Esophagus muscularis mucosa (tissue), 4 donors: ENCODE results near the gene UQCRC1. TPM values are rescaled to one million over a fixed set of nuclear protein-coding genes. Genes with fewer than 3 reads are reported as not detected.

Experiments
- DNase-seq: peaks from one replicate; pipeline ENCODE4 v3.0.0-alpha.2; 2017; ENCODE audit errors: extremely low spot score
- H3K27ac ChIP-seq, 4 donors: fragments of 200-600 bp; sonication (generic); replicated peaks in 1 of 4; 1 replicate in 3 of 4; 2 replicates in 1 of 4; pipeline ENCODE4 v1.5.1; 2016 to 2019; ENCODE audit warnings: mild to moderate bottlenecking in 1 of 4
- H3K27me3 ChIP-seq, 4 donors: fragments of 200-600 bp; sonication (generic); one replicate each; pipeline versions ENCODE4 v1.5.1 to v1.6.0; 2016 to 2019
- H3K36me3 ChIP-seq, 4 donors: fragments of 200-600 bp; sonication (generic); one replicate each; pipeline ENCODE4 v1.5.1; 2016 to 2019
- H3K4me1 ChIP-seq, 4 donors: fragments of 200-600 bp; sonication (generic); one replicate each; pipeline ENCODE4 v1.5.1; 2016 to 2019
- H3K4me3 ChIP-seq, 4 donors: fragments of 200-600 bp; sonication (generic); 1 replicate in 2 of 4; 2 replicates in 2 of 4; pipeline ENCODE4 v1.5.1; 2016 to 2019; ENCODE audit warnings: mild to moderate bottlenecking in 4 of 4, moderate library complexity in 1 of 4
- H3K9me3 ChIP-seq, 4 donors: fragments of 200-600 bp; sonication (generic); 1 replicate in 3 of 4; 2 replicates in 1 of 4; pipeline ENCODE4 v1.5.1; 2016 to 2019
- CTCF ChIP-seq, 3 experiments: fragments of 200-600 bp in 2 of 3; fragments of 450-650 bp in 1 of 3; sonication (generic) in 2 of 3; IDR thresholded peaks; one replicate each; pipeline ENCODE4 v1.5.1; 2017 to 2019; ENCODE audit warnings: antibody characterized with exemption in 3 of 3, mild to moderate bottlenecking in 2 of 3, moderate library complexity in 1 of 3
- EP300 ChIP-seq: sonication (generic); formaldehyde crosslinking; IDR thresholded peaks from one replicate; pipeline ENCODE4 v1.6.1; 2017; ENCODE audit warnings: antibody characterized with exemption
- POLR2A ChIP-seq: fragments of 450-650 bp; IDR thresholded peaks from one replicate; pipeline ENCODE4 v1.6.1; 2017; ENCODE audit warnings: antibody characterized with exemption, moderate library complexity, mild to moderate bottlenecking, low read depth
- POLR2AphosphoS5 ChIP-seq, 2 donors: sonication (generic); formaldehyde crosslinking; IDR thresholded peaks; one replicate each; pipeline ENCODE4 v1.6.1; 2017; ENCODE audit warnings: antibody characterized with exemption in 2 of 2
- WGBS: methylation state at CpG from one replicate; pipeline ENCODE4 v1.1.5; 2018; 5-methylcytosine and 5-hydroxymethylcytosine counted together
- intact Hi-C: fragments of 100-400 bp; cut with DNase I; formaldehyde crosslinking; loops from one replicate; pipeline ENCODE4 v1.15.1; 2023
- total RNA-seq, 4 donors: library from RNA; depleted of rRNA; stranded (reverse); fragments of >200 nt; gene quantifications; one replicate each; pipeline versions ENCODE4 v1.1.0 to v1.2.1, GENCODE V29; 2016

Gene UQCRC1
- 100 to 1,000 TPM; 265 to 340 (median 295) TPM for total RNA-seq

- H3K4me1 ChIP-seq = peaks cover 18 to 45% (median 26%) of the 10 kb centered on the region in 4 donors
- peaks cover 7 to 28% (median 23%) of the 10 kb centered on the region in 4 donors for H3K36me3 ChIP-seq
- 4% methylated on average over 30 of the region's 86 CpGs for WGBS
- no peaks in the 10 kb centered on the region for H3K27me3 ChIP-seq
- peak within 1 kb of the TSS; percentile 88 to 99 (median 92) for H3K4me3 ChIP-seq
- intact Hi-C loops = no loop called here
- peak; percentile 93 for DNase-seq
- no peaks in the 10 kb centered on the region for H3K9me3 ChIP-seq
- TF ChIP-seq CTCF (IDR thresholded peaks at IDR 0.05) (peak; percentile 71 to 92 (median 86)), POLR2AphosphoS5 (IDR thresholded peaks at IDR 0.05) (peak; percentile 96 to 98), POLR2A (peak; percentile 77), EP300 (no peak)
- H3K27ac ChIP-seq = peak within 1 kb of the TSS; percentile 88 to 93 (median 92)
These were observed at the start of gene UQCRC1 for GRCh38 chr3:48609088-48610005. UQCRC1 (minus strand) TSS chr3:48609646; CDS start chr3:48609620, 26 bp downstream.

GRCh38 chr3:48656841-48657281 lies 47.4 kb upstream of the UQCRC1 start:
- Histone ChIP-seq H3K4me1 (peaks cover 10 to 31% (median 28%) of the 10 kb centered on the region in 4 donors), H3K36me3 (no peaks in the 10 kb centered on the region), H3K27ac (peak overlapping the region; percentile 75 to 84 (median 77)), H3K9me3 (no peaks in the 10 kb centered on the region), H3K4me3 (peak overlapping the region; percentile 63 to 72 (median 68)), H3K27me3 (peaks cover 0 to 38% (median under 1%) of the 10 kb centered on the region in 4 donors)
- DNase-seq = no peak
- no peak for TF ChIP-seq POLR2AphosphoS5 (IDR thresholded peaks at IDR 0.05)
- no peak for TF ChIP-seq EP300
- TF ChIP-seq POLR2A = no peak
- no peak for TF ChIP-seq CTCF (IDR thresholded peaks at IDR 0.05)
- WGBS = 83% methylated on average over 2 of the region's 45 CpGs
- intact Hi-C loops = loop anchor here (1.0 kb wide), 1 partner anchor 22 kb away; the partner anchor contains the start of gene SLC26A6

- H3K27ac ChIP-seq = peak overlapping the region; percentile 75 to 84 (median 77)
These were observed 46.8 kb upstream of the UQCRC1 start for GRCh38 chr3:48656061-48656840.

More at GRCh38 chr3:48656061-48656840, 46.8 kb upstream of the UQCRC1 start:
- 0% methylated on average over 5 of the region's 94 CpGs for WGBS
- Histone ChIP-seq H3K36me3 (no peaks in the 10 kb centered on the region), H3K4me1 (peaks cover 7 to 25% (median 22%) of the 10 kb centered on the region in 4 donors), H3K9me3 (no peaks in the 10 kb centered on the region), H3K4me3 (peak overlapping the region; percentile 63 to 72 (median 68)), H3K27me3 (peaks cover 0 to 32% (median 0%) of the 10 kb centered on the region in 4 donors)
- peak; percentile 93 for DNase-seq
- intact Hi-C loops = loop anchor here (1.0 kb wide), 1 partner anchor 21 kb away; the partner anchor contains the start of gene SLC26A6
- no peak for TF ChIP-seq POLR2A
- TF ChIP-seq POLR2AphosphoS5 (IDR thresholded peaks at IDR 0.05) = peak in 1 of 2 donors; percentile 66
- peak; percentile 70 to 77 (median 72) for TF ChIP-seq CTCF (IDR thresholded peaks at IDR 0.05)
